Neural crest cell (in vitro differentiated cells): ENCODE measurements around the gene ZCCHC2. TPM values are rescaled to one million over a fixed set of nuclear protein-coding genes. Genes with fewer than 3 reads are reported as not detected.

Source experiments
- DNase-seq: peaks from one replicate; pipeline ENCODE4 v3.0.0; 2021; ENCODE audit warnings: low read depth, mixed read lengths, low spot score
- H3K27ac Mint-ChIP-seq: one replicate; pipeline ENCODE4 v1.8.0; 2021; ENCODE audit warnings: mild to moderate bottlenecking, mixed read lengths; ENCODE audit not compliant: unreplicated experiment
- H3K27me3 Mint-ChIP-seq: 2 replicates; pipeline ENCODE4 v1.8.0; 2021; ENCODE audit warnings: low read depth, mild to moderate bottlenecking, mixed read lengths
- H3K36me3 Mint-ChIP-seq: 2 replicates; pipeline ENCODE4 v1.8.0; 2021; ENCODE audit warnings: low read depth, mild to moderate bottlenecking, mixed read lengths
- H3K4me1 Mint-ChIP-seq: 2 replicates; pipeline ENCODE4 v1.8.0; 2021; ENCODE audit warnings: mixed read lengths
- H3K4me3 Mint-ChIP-seq: one replicate; pipeline ENCODE4 v1.8.0; 2021; ENCODE audit warnings: mild to moderate bottlenecking, mixed read lengths
- H3K9me3 Mint-ChIP-seq: 2 replicates; pipeline ENCODE4 v1.8.0; 2021; ENCODE audit warnings: mixed read lengths
- CTCF ChIP-seq: fragments of 200-600 bp; sonication (generic); conservative IDR thresholded peaks from 2 replicates; pipeline ENCODE4 v1.5.0; 2021; ENCODE audit warnings: antibody characterized with exemption, mild to moderate bottlenecking
- total RNA-seq: library from RNA; stranded (reverse); gene quantifications from 2 replicates; pipeline ENCODE4 v1.2.1, GENCODE V29; 2021

The ZCCHC2 gene
- total RNA-seq, 1 donor from 2014 or later, result 14.7 TPM

DNA sequence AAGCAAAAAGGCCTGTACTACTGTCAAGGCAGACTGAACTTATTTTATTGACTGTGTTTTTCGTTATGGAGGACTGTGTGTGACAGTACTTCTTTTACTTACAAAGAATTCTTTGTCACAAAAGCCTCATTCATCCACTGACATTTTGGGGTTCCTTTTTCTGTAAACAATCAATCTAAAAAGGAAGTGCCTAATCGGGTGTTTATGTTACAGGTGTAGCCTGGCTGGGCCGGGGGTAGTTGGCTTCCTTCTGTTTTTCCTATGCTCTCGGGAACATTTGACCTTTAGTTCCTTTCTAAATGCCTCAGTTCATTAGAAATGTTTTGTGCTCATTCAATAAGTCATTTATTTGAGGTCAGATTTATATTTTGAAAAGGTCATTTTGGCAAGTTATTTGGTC, 8.3 kb downstream of the ZCCHC2 start:
- H3K4me3 Mint-ChIP-seq, result no peak overlapping the region
- H3K27ac Mint-ChIP-seq, result no peak overlapping the region
- no peak for DNase-seq
- H3K4me1 Mint-ChIP-seq, result peaks cover 43% of the 10 kb centered on the region
- no peaks in the 10 kb centered on the region for H3K9me3 Mint-ChIP-seq
- H3K27me3 Mint-ChIP-seq, result peaks cover 2% of the 10 kb centered on the region
- no peak for TF ChIP-seq CTCF
- no peaks in the 10 kb centered on the region for H3K36me3 Mint-ChIP-seq

DNA sequence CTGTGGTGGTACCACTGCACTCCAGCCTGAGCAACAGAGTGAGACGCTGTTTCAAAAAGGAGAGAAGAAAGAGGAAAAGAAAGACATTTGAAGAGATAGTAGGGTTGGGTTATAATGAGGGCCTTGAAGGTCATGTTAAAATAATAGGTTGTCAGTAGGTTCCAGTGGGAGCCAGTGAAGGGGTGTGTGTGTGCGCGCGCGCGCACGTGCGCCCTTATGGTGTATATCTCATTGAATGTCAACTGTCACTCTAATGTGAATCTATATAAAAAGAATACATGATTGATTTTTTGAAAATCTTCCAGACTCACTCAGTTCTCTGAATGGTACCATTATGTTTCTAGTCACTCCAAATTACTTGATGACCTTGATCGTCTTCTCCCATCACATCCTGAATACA, 9.1 kb downstream of the ZCCHC2 start:
- H3K4me3 Mint-ChIP-seq, result no peak overlapping the region
- no peak for TF ChIP-seq CTCF
- no peaks in the 10 kb centered on the region for H3K36me3 Mint-ChIP-seq
- H3K4me1 Mint-ChIP-seq, result peaks cover 39% of the 10 kb centered on the region
- H3K27me3 Mint-ChIP-seq, result no peaks in the 10 kb centered on the region
- H3K27ac Mint-ChIP-seq, result no peak overlapping the region
- H3K9me3 Mint-ChIP-seq, result no peaks in the 10 kb centered on the region
- no peak for DNase-seq

GRCh38 chr18:62536005-62536404, 13.2 kb downstream of the ZCCHC2 start:
- no peaks in the 10 kb centered on the region for H3K9me3 Mint-ChIP-seq

DNA sequence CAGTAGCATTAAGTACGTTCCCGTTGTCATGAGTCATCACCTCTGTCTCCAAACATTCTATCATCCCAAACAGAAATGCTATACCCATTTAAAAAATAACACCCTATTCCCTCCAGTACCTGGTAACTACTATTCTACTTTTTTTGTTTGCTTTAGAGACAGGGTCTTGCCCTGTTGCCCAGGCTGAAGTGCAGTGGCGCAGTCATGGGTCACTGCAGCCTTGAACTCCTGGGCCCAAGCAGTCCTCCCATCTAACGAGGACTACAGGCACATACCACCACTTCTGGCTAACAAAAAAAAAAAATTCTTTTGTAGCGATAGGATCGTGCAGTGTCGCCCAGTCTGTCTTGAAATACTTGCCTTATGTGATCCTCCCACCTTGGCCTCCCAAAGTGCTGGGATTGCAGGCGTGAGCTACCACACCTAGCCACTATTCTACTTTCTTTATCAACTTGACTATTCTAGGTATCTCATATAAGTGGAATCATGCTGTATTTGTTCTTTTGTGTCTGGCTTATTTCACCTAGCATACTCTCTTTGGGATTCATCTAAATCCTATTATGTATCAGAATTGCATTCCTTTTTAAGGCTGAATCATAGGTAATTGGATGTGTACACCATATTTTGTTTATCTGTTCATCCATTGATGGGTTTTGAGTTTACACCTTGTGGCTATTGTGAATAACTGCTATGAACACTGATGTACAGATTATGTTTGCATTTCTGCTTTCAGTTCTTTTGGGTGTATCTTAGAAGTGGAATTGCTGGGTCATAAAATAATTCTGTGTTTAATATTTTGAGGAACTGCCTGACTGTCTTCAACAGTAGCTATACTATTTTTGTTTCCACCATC, 14.4 kb downstream of the ZCCHC2 start:
- no peak overlapping the region for H3K4me3 Mint-ChIP-seq
- H3K4me1 Mint-ChIP-seq, result peaks cover 17% of the 10 kb centered on the region
- H3K36me3 Mint-ChIP-seq, result no peaks in the 10 kb centered on the region
- DNase-seq, result no peak
- H3K27ac Mint-ChIP-seq, result no peak overlapping the region
- no peak for TF ChIP-seq CTCF
- no peaks in the 10 kb centered on the region for H3K27me3 Mint-ChIP-seq
- no peaks in the 10 kb centered on the region for H3K9me3 Mint-ChIP-seq

More at GRCh38 chr18:62536005-62536404, 13.2 kb downstream of the ZCCHC2 start:
- no peak for TF ChIP-seq CTCF
- H3K36me3 Mint-ChIP-seq, result no peaks in the 10 kb centered on the region
- H3K27ac Mint-ChIP-seq, result no peak overlapping the region
- no peaks in the 10 kb centered on the region for H3K27me3 Mint-ChIP-seq
- no peak overlapping the region for H3K4me3 Mint-ChIP-seq
- peaks cover 22% of the 10 kb centered on the region for H3K4me1 Mint-ChIP-seq
- no peak for DNase-seq

GRCh38 chr18:62537946-62538345, 15.1 kb downstream of the ZCCHC2 start:
- Mint-ChIP-seq H3K4me3 (no peak overlapping the region), H3K36me3 (peaks cover 2% of the 10 kb centered on the region), H3K27me3 (no peaks in the 10 kb centered on the region), H3K4me1 (peaks cover 20% of the 10 kb centered on the region), H3K9me3 (no peaks in the 10 kb centered on the region), H3K27ac (no peak overlapping the region)
- no peak for TF ChIP-seq CTCF
- no peak for DNase-seq
